Stimulated activated CD8-positive, alpha-beta memory T cell treated with anti-CD3 and anti-CD28 coated beads, Interleukin-4, amount 100 ng/mL, for 1 hour (primary cell): ENCODE results near the gene CDH5.

ENCODE experiments used
- DNase-seq, 2 donors: peaks; one replicate each; pipeline ENCODE4 v3.0.0-alpha.2; 2020; ENCODE audit warnings: low read depth in 2 of 2, low spot score in 1 of 2

Gene CDH5

DNA sequence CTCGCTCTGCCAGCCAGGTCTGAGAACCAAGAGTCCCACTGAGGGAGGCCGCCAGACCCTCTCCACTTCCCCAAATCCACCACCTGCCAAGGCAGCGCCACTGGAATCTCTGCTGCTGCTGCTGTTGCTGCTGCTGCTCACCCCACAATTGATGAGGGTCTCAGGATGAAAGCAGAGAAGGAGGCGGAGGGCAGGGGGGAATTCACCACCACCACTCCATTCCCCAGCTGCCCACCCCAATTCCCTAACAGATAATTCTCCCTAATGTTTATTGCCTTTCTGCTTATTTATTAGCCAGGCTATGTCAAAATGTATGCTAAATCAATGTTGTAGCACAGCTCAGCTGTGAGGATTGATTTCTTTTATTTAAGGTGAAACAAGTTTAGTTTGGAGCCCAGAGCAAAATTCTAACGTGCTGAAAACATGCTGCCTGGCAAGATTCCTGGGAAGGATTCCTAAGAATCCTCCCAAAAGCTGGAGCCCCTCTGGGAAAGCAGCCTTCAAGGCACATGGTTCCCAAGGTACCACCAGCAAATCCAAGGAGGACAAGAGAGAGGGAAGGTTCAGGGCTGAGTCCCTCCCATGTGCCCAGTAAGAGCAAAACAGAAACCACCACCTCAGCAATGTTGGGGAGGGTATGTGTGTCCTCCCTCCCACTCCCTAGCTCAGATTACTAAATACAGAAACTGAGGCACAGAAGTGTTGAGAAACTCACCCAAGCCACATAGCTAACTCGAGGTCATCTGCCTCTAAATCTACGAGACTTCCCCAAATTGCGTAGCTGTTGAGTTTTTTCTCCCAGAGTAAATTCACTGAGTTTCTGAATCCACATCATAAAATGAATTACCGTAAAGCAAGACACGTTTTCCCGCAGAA is 12.2 kb upstream of the CDH5 start:
- DNase-seq = no peak

DNA sequence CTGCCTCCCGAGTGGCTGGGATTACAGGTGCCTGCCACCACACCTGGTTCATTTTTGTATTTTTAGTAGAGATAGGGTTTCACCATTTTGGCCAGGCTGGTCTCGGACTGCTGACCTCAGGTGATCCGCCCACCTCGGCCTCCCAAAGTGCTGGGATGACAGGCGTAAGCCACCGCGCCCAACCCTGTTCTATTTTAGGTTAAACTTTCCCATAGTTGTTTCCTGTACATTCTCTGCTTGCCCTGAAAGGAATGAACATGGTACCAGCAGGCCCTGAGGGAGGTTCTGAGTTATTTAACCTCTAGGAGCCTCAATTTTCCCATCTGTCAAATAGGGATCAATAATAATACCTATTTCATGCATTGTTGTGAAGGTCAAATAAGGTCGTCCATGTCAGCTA is 11.0 kb upstream of the CDH5 start:
- no peak for DNase-seq

GRCh38 chr16:66357523-66357928 is 9.0 kb upstream of the CDH5 start:
- DNase-seq = no peak

DNA sequence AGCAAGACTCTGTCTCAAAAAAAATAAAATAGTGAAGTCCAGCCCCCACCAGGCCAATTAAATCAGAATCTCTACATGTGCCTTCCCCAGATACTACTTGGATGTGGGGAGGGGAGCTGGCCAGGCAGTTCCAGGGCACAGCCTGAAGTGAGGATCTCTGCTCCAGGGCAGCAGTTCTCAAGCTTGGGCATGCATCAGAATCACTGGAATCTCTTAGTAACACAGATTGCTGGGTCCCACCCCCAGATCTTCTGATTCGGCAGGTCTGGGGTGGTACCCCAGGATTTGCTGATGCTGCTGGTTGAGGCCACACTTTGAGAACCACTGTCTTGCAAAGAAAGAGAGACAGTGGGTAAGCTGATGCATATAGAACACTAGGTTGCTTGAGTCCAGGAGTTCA is 8.3 kb upstream of the CDH5 start:
- no peak for DNase-seq

DNA sequence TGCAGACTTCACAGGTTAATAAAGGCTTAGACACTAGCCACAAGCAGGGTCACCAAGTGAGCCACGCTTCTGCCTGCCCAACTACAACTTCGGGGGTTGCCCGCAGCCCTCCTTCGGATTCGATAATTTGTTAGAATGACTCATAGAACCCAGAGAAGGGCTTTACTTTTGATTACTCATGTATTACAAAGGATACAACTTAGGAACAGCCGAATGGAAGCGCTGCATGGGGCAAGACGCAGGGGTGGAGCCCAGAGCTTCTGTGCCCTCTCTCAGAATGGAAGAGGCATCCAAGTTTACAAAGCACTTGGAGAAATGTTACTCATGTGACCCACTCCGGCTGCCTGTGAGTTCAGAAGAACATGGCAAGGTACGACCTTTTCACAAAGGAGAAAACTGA is 7.5 kb upstream of the CDH5 start:
- no peak for DNase-seq

- no peak for DNase-seq
Measured at GRCh38 chr16:66359811-66360608, 6.5 kb upstream of the CDH5 start.

- no peak for DNase-seq
Measured at GRCh38 chr16:66360624-66361324, 5.7 kb upstream of the CDH5 start.

- no peak for DNase-seq
Measured at GRCh38 chr16:66361604-66362135, 4.8 kb upstream of the CDH5 start.

GRCh38 chr16:66363211-66363777 is 3.2 kb upstream of the CDH5 start:
- no peak for DNase-seq

GRCh38 chr16:66364117-66364958 is 2.2 kb upstream of the CDH5 start:
- DNase-seq = no peak

- DNase-seq = no peak
Measured at GRCh38 chr16:66364959-66365306, 1.6 kb upstream of the CDH5 start.

- no peak for DNase-seq
Measured at GRCh38 chr16:66365651-66366050, 840 bp upstream of the CDH5 start.

- DNase-seq = no peak
Measured at GRCh38 chr16:66367968-66368891, 1.7 kb downstream of the CDH5 start.

- no peak for DNase-seq
Measured at GRCh38 chr16:66369055-66369592, 2.6 kb downstream of the CDH5 start.

DNA sequence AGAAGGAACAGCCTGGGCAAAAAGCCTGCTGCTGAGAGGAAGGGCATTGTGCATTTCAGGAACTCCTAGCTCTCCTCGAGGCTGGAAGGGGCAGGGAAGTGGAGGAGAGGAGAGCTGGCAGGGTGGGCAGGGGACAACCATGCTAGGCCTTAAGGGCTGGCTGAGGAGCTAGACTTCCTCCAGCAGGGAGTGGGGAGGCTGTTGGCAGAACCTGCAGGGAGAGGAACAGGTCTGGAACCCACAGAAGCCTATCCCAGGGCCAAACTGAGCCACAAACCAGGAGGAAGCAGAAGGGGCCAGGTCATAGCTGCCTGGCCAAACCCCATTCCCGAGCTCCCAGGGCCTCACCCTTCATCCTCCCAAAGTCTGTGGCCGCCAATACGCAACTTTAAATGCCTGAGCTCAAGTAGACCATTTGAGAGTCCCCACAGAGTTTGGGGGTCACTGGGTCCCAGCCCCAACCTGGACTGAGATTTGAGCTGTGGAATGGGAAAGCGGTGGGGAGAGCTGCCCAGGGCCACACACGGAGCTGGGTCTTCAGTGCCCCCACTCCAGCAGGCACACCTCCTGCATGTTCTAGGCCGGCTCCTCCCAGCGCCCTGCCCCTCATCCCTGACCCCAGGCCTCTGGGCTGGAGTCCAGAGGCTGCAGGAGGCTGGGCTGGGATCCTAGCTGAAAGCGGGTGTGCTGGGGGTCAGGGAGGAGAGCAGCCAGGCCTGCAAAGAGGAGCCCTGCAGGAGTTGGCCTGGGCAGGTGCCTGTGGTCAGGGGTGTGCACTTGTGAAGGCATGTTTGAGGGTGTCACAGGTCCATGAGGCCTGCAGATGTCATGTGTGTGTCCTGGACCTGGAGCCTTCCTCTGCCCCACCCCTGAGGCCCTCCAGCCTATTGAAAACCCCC is 4.5 kb downstream of the CDH5 start:
- DNase-seq = no peak

GRCh38 chr16:66372078-66372897 is 5.8 kb downstream of the CDH5 start:
- no peak for DNase-seq

DNA sequence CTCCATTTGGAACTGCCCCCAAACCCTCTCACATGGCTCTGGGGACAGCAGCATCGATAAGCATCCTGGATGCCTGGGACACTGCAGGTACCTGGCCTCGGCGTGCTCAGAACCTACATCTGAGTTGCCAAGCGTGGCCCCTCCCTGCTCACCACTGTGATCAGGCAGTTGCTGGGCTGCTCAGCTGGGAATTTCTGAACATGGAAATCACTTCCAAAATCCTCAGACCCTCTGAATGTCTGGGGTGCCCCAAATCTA is 6.3 kb downstream of the CDH5 start:
- no peak for DNase-seq
